IPS DF 4.7 (cell line): Measurements from ENCODE around the gene CLCN4.

ENCODE experiments used
- DNase-seq: peaks from one replicate; pipeline ENCODE4 v3.0.0-alpha.2; 2013; ENCODE audit warnings: low spot score; ENCODE audit errors: extremely low read depth

CLCN4 gene

GRCh38 chrX:10193587-10193986, 36.8 kb downstream of the CLCN4 start:
- DNase-seq, result no peak

GRCh38 chrX:10195425-10195824, 38.6 kb downstream of the CLCN4 start:
- DNase-seq, result no peak

- no peak for DNase-seq
Observed at GRCh38 chrX:10195947-10196346, 39.2 kb downstream of the CLCN4 start.

DNA sequence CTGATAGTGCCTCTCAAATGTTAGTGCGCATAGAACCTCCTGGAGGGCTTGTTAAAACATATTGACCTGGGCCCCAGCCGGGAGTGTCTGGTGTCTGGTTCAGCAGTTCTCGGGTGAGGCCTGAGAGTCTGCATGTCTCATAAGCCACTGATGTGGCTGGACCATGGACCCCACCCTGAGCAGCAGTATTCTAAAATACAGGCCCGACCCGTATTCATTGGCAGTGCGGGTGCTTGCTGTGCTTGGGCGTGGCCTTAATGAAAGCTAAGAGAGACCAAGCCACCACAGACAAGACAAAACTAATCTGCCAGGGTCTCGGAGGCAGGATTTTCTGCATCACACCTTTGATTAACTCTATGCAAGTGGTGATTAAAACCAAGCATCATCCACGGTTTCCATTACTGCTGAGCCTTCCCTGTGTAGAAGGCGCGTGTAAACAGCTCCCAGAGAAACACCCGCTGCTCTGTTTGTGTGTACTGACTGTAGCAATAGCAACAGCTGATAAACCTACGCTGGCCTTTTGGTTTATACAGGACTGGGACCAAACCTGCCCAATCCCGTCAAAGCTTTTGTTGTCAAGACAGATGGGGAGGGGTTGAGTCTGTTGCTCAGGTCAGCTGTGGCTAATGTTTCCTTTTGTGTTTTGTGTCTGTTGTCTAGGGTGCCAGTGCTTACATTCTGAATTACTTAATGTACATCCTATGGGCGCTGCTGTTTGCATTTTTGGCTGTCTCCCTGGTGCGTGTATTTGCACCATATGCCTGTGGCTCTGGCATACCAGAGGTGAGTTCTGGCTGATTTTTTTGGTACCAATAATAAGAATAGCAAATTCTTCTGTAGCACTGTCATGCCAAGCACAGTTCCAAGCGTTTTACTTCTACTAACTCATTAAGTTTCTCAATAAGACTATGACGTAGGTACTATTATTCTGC, 40.8 kb downstream of the CLCN4 start:
- no peak for DNase-seq

GRCh38 chrX:10198254-10198653, 41.5 kb downstream of the CLCN4 start:
- no peak for DNase-seq

DNA sequence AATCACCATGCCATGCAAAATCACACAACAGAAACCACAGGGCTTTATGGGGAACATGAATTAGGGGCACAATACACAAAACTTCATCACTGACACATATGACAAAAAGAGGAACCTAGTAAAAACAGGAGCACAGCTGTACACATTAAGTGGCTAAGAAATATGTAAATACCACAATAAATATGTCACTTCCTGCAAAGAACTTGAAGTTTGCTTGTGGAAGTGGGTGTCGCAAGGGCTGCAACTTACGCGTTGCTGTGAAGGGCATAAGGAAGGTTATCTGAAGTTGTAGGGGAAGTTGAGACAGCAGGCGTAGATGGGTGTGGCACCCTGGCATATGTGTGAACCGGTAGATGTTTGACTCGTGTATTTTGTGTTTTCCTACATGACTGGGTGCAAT, 42.4 kb downstream of the CLCN4 start:
- DNase-seq, result no peak

DNA sequence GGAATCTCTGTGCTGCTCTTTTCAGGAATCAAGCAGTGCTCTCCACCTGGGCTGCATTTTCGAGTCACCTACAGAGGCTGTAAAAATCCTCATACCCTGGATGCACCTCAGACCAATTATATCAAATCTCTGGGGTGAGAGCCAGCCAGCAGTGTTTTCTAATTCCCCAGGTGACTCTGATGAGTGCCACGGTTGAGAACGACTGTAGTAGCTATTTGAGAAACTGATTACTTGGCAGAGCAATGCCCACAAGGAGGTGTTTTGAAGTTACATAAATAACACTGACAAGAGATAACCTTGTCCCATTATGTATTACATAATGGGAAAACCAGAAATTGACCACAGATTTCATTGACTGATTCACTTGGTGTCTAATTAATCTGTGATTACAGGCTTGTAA, 46.8 kb downstream of the CLCN4 start:
- DNase-seq, result no peak

DNA sequence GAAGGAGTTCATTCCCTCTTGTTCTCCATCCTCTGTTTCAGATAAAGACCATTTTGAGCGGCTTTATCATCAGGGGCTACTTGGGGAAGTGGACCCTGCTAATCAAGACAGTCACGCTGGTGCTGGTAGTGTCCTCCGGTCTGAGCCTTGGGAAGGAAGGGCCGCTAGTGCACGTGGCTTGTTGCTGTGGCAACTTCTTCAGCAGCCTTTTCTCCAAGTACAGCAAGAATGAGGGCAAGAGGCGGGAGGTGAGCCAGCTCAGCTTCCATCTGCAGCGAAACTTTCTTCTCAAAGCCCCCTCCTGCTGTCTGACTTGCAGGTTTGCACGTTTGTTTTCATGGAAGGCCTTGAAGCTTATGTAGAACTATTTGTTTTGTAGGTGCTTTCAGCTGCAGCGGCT, 49.5 kb downstream of the CLCN4 start:
- DNase-seq, result no peak

DNA sequence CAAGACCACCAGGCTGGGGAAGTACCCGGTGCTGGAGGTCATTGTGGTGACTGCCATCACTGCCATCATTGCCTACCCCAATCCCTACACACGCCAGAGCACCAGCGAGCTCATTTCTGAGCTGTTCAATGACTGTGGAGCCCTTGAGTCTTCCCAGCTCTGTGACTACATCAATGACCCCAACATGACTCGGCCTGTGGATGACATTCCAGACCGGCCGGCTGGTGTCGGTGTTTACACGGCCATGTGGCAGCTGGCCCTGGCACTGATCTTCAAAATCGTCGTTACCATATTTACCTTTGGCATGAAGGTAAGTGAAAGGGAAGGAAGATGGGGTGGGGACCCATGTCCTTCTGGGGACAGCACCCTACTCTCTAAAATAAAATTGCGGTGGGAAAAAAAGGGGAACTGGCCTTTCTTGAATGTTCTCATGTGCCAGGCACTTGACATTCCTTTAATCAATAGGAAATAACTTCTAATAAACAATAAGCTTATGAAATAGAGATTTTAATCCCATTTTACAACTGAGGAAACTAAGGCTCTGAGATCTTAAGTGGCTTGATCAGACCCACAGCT, 51.6 kb downstream of the CLCN4 start:
- no peak for DNase-seq

GRCh38 chrX:10208953-10209352, 52.2 kb downstream of the CLCN4 start:
- DNase-seq, result no peak

GRCh38 chrX:10212395-10212794, 55.6 kb downstream of the CLCN4 start:
- no peak for DNase-seq

GRCh38 chrX:10213716-10214115, 56.9 kb downstream of the CLCN4 start:
- no peak for DNase-seq

DNA sequence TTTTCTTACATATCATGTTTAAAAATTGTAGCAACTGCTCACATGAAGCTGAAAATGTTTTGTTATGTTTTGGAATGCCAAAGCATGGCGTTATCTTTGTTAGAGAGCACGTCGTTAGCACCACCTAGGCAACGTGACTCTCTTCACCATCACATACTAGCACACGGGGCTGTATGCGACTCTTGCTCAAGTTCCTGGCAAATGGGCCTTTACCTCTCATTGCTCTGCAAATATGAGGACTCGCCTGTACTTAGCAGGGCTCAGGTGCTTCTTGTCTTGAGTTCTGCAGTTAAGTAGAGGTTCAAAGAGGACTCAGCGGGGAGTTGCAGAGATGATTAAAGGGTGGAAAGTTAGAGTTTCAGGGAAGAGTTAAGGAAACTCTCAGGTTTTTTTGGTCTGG, 59.4 kb downstream of the CLCN4 start:
- no peak for DNase-seq

- no peak for DNase-seq
Observed at GRCh38 chrX:10217198-10217597, 60.4 kb downstream of the CLCN4 start.

- DNase-seq, result no peak
Observed at GRCh38 chrX:10221651-10222050, 64.9 kb downstream of the CLCN4 start.

GRCh38 chrX:10223276-10223675, 66.5 kb downstream of the CLCN4 start:
- no peak for DNase-seq

DNA sequence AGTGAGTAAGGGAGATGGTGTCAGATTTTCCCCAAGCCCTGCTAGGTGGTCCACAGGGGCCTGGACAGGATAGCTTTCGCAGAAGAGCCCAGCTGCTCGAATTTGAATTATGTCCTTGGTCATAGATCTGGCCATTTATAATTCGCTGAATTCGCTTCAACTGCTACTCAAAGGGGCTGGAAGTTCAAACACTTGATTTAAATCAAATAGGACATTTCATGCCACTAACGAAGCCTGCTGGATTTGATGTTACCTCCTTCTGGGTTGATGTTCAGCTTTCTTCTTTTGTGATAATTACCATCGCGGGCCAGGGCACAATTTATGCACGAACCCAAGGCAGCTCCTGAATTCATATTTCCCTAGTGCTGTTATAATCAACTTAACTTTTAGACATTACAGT, 67.0 kb downstream of the CLCN4 start:
- no peak for DNase-seq

GRCh38 chrX:10230222-10230621, 73.4 kb downstream of the CLCN4 start:
- DNase-seq, result no peak

DNA sequence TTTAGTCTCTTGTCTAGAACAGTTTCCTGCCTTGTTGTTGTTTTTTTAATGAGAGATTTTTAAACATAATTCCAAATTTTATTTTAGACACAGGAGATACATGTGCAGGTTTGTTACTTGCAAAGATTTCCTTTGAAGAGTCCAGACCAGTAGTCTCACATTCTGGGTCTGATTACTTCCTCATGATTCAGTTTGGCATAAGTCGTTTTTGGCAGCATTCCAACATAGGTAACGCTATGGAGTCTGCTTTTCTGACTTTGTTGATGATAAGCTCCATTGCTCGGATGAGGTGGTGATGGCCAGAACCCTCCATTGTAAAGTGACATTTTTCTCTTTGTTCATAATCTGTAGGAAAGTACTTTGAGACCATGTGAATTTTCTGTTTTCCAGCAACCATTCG, 74.7 kb downstream of the CLCN4 start:
- DNase-seq, result no peak

- no peak for DNase-seq
Observed at GRCh38 chrX:10233173-10233572, 76.4 kb downstream of the CLCN4 start.

- DNase-seq, result no peak
Observed at GRCh38 chrX:10233696-10234095, 76.9 kb downstream of the CLCN4 start.

DNA sequence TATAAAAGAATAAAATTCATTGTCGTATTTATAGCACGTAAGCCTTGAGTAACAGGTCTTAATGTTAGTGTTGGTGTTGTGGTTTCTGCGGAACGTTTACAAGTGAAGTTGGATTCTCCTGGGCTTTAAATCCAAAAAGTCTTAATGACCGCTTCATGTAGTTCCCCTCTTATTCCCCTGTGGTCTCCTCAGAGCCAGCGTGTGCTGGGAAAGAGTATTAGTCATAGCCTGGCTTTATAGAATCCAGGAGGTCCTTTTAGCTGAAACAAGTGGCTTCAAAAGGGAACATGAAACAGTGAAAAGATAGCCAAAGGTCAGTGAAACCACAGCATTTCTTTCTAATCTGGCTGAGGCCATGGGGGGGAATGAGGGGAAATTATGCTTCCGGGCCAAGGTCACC, 79.1 kb downstream of the CLCN4 start:
- DNase-seq, result no peak

DNA sequence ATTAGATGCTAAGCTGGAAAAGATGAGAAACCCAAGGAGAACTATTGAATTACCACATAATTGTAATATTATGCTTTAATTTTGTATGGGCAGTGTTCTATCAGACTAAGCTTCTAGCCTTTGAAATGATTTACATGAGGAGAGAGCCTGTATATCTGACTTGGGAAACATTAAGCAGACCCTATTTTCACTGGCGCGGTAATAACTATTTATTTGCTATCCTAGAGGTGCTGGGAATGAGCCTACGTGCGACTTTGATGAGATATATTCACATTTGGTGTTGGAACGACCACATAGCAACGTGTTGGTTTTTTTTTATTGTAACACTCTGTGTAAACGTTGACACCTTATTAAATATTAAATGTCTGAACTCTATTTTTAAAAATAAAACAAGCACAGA, 80.5 kb downstream of the CLCN4 start:
- no peak for DNase-seq
